ENCODE results near the gene BUD13.
"Not testable (repeated sequence)": the region's sequence is repeated elsewhere in the genome, so short reads cannot be mapped to it uniquely, and the experiment has no call there.

BUD13 gene

DNA sequence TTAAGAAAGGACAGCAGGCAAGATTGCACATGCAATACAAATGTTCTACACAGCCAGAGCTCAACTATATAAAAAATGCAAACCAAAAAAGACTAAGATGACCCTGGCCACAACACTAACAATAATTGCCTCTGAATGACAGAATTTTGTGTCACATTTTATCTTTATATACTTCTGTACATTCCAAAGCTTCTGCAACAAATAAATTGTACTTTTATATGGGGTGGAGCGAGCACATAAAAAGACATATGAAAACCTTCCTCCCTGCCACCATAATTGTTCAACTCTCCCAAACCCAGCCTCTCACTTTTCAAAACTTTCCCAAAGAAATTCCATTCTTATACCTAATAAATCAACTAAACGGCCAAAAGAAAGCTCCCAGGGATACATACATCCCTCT, 10.7 kb downstream of the BUD13 start:
- no peak for DNase-seq (ENCODE audit: low read depth in 1 of 2, low spot score in 1 of 2)

DNA sequence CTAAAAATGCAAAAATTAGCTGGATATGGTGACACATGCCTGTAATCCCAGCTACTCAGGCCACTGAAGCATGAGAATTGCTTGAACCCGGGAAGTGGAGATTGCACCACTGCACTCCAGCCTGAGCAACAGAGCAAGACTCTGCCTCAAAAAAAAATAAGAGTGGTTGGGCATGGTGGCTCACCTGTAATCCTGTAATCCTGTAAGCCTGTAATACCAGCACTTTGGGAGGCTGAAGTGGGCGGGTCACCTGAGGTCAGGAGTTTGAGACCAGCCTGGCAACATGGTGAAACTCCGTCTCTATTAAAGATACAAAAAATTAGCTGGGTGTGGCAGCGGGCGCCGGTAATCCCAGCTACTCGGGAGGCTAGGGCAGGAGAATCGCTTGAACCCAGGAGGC, 16.7 kb downstream of the BUD13 start:
- not testable (repeated sequence) for DNase-seq (ENCODE audit: low read depth in 1 of 2, low spot score in 1 of 2)

DNA sequence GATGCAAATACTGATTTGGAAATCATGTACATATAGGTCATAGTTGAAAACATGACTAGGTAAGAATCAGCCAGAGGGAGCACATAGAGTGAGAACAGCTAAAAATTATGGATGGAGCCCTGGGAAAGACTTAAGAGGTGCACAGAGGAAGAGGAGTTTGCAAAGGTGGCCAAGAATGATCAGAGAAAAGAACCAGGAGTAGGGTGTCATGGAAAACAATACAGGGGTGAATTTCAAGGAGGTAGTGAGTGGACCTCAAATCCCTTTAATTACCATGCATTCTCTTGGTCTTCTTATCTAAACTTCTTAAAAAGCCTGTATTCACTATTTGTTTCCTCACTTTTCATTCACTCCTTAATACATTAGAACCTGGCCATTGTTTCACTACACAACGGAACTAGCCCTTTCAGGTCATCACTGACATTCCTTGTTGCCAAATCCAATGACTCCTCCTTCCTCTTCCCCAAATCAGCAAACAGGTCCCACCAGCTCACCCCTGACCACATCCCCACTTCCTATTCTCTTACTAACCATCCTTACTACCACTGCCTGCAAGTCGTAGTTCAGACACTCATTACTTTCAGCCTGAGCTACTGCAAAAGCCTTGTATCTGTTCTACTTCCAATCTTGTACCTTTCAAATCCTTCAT, 22.6 kb downstream of the BUD13 start:
- no peak for DNase-seq (ENCODE audit: low read depth in 1 of 2, low spot score in 1 of 2)

DNA sequence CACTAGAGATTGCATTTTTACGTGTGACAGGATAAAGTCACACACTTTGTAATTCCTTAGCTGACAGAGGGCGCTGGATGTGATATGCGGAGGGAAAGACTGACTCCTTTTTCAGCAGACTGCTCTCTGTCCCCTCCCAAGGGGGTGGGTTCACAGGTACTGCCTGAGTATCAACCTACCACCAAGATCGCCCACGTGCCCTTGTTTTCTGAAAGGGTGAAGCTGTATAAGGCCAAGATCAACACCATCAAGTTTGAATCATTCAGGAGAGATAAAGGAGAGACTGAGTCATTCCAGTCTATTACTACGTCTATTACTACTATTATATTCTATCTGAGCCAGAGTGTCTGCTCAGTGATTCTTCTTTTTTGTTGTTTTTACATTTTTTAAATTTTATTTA, 30.7 kb downstream of the BUD13 start:
- DNase-seq (ENCODE audit: low read depth in 1 of 2, low spot score in 1 of 2) = no peak

DNA sequence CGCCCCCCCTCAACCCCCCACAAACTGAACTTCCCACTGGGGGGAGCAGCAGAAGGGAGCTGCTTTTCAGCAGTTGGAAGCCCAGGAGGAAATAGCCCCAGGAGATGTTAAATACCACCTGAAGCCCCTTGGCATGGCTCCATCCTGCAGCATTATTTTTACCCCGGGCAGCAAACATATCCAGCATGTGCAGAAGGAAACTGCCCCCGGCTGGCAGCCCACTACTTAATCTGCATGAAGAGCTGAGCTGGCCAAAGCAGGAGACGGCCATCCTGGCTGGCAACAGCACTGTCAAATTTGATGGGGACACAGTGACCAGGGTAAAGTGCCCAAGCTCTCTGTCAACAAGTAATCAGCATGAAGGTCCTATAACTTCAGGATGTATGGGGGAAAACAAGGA, 32.0 kb downstream of the BUD13 start:
- no peak for DNase-seq (ENCODE audit: low read depth in 1 of 2, low spot score in 1 of 2)

DNA sequence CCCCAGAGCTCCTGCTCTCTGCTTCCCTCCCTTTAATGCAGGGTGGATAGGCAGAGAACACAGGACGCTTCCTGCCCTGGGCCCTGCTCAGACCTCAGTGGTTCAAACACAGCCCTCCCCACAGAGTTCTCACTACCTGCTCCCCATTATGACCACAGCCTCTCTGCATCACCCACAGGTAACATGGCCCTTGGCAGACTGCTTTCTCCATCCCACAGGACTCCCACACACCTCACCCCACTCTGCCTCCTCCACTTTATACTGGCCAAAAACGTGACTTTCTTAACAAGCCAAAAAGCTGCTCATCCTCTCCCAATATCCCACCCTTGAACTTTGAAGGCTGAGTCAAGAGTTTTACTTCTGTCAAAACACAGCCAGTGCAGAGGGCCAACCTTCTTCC, 33.8 kb downstream of the BUD13 start:
- no peak for DNase-seq (ENCODE audit: low read depth in 1 of 2, low spot score in 1 of 2)

DNA sequence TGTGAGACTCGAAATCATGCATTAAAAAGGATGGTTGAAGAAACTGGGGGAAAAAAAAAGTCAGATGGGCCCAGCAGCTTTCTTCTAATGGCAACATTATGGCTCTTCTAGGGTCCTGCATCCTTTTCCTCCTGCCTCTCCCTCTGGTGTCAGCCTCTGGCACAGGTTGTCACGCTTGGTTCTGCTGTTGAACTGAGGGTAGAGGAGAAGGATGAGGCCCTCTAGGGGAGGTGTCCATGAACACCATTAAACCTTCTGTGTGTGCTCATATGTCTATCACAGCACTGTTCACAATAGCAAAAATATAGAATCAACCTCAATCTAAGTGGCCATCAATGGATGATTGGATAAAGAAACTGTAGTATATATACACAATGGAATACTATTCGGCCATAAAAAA, 36.0 kb downstream of the BUD13 start:
- DNase-seq (ENCODE audit: low read depth in 1 of 2, low spot score in 1 of 2) = no peak

DNA sequence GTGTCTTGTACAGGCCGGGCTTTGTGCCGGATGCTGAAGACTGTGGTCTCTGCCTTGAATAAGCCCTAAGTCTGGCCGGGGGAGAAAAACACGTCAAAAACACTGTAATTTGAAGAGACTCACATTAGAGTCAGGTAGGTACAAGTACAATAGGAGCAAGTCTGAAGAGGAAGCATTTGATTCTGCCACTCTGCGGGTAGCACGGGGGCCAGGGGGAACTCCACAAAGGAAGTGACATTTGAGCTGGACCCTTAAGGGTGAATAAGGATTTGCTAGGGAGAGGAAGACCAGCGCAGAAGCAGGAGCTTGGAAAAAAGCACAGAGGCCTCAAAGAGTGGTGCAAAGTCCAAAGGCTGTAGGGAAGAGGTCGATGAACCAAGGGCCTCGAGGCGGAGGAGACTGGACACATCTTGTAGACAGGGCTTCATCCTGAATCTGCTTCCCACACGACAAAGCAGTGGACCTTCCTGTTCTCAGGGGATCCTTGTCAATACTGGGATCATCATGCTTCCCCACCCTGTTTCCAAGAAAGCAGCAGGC, 38.7 kb downstream of the BUD13 start:
- no peak for DNase-seq (ENCODE audit: low read depth in 1 of 2, low spot score in 1 of 2)

DNA sequence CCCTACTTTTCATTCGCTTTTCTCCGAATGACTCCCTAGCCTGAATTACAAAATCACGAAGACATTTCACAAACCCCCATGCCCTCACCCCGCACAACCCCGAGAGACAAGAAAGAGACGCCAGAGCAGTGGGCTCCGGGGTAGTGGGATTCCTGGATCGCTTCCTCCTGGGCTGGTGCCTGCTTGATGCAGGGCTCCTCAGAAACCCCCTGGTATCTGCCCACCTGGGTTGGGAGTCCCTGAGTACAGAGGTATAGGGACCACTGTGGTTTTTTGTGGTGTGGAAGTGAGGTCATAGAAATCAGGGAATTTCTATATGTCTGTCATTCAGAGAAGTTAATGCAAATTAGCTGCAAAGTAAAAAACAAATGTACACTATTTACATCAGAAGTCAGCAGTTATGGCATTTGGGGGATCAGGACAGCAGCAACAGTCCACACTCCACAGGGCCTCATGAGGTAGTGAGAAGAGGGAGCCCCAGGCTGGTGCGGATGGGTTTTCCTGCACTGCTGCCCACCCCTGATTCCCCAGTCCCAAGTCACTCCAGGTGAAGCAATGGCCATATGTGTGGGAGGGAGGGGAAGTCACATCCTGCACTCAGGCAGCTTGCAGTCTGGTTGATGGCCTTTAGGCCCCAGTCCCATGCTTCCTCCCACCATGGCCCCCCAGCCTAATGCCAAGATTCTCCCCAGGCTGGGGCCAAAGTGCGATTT, 39.6 kb downstream of the BUD13 start:
- DNase-seq (ENCODE audit: low read depth in 1 of 2, low spot score in 1 of 2) = no peak

DNA sequence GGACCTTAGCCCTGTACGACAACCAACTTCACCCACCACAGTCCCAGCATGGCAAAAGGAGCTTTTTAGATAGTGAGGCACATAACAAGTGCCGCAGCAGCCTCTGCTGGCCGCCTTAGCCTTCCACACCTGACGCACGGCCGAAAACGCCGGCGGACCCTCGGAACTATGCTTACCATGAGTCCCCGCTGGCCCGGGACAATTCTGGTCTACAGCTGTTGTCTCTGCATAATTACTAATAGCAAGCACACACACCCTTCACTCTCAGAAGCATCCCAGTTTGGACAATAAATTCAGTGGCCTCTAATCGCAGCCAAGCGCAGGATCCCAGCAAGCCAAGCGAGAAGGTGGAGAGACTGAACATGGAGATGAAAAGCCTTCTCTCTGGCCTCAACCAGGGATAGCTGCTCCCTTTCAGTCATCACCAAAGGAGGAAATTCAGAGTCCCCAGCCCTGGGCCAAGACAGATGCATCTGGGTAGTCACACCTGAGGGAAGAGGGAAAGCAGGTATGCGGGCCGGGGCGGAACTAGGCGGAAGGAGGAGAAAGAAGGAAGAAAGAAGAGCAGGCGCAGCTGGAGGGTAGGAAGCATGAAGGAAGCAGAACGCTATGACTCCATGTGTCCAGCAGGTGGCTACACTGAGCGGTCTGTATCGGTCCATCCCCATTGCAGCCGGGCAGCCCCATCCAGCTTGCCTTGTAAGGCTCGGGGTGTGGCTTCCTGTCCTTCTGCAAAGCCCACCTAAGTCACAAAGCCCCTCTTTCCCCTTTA, 40.3 kb downstream of the BUD13 start:
- DNase-seq (ENCODE audit: low read depth in 1 of 2, low spot score in 1 of 2) = peak; percentile 17 to 25

DNA sequence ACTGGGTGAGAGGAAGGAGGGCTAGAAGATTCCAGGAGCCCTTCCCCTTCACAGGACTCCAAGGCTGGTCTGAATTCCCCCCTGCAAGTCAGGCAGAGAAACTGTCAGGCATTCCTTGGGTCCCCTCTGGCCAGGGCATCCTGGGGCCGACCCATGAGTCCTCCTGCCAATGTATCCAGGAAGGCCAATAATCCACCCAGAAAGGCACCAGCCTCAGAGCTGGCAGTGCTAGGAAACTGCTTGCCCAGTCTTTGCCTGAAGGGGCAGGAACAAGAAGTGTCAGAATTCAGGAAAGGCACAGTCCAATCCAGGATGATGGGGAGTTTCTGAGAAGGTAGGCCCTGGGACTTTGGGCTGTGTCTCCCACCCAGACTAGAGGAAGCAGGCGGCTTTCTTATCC, 41.0 kb downstream of the BUD13 start:
- DNase-seq (ENCODE audit: low read depth in 1 of 2, low spot score in 1 of 2) = no peak

DNA sequence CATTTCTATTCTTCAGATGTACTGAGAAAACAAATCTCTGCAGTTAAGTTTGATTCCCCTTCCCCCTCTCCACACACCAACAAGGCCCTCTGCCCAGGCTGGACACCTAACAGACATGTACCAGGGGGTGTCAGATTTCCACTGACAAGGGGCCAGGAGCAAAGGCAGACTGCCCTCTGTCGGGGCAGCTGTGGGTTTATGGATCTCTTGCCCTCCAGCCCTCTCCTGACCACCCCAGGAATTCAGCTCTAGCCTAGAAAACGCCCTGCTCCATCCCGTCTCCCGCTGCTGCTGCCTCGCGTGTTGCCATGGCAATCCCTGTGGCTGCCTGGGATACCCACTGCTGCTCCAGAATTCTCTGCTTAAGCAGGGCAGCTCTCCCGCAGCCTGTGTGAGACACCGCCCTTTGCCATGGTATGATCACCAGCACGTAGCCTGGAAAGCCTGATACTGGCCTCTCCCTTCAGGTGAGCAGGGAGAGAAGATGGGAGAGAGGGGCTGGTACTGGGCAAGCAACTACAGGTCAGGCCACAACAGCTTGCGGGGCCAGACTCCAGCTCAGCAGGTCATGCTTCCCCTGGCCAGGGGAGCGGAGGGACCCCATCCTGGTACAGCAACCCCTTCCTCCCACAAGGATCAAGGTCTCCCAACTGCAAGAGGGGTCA, 41.6 kb downstream of the BUD13 start:
- DNase-seq (ENCODE audit: low read depth in 1 of 2, low spot score in 1 of 2) = no peak

DNA sequence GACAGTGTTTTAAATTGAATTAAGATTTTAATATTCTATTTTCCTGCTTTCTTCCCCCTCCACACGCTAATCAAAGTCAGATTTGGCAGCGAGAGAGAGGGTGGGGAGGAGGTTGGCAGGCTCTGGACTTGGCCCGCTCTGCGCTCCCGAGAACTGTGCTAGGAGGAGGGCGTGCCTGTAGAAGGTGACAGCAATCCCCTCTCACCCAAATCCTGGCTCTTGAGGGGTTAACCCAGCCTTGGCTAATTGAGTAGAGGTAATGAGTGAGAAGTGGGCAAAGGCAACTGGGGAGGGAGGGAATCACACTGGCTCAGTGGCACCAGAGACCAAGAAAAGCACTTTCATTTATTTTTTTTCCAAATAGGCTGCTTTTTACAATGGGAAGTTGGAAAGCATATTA, 42.2 kb downstream of the BUD13 start:
- no peak for DNase-seq (ENCODE audit: low read depth in 1 of 2, low spot score in 1 of 2)

DNA sequence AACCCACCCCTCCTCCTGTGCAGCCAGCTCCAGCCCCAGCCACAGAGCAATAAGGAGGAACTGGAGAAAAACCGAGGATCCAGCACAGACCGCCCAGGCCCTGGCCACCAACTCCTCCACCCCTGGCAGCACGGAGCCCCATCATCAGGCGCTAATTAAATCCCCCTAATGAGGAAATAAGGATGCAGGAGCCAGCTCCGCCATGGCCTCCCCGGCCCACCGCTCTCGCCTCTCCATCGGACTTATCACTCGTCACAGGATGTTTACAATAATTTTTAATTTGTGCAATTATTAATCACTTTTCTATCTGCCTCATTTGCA, 42.6 kb downstream of the BUD13 start:
- DNase-seq (ENCODE audit: low read depth in 1 of 2, low spot score in 1 of 2) = no peak

DNA sequence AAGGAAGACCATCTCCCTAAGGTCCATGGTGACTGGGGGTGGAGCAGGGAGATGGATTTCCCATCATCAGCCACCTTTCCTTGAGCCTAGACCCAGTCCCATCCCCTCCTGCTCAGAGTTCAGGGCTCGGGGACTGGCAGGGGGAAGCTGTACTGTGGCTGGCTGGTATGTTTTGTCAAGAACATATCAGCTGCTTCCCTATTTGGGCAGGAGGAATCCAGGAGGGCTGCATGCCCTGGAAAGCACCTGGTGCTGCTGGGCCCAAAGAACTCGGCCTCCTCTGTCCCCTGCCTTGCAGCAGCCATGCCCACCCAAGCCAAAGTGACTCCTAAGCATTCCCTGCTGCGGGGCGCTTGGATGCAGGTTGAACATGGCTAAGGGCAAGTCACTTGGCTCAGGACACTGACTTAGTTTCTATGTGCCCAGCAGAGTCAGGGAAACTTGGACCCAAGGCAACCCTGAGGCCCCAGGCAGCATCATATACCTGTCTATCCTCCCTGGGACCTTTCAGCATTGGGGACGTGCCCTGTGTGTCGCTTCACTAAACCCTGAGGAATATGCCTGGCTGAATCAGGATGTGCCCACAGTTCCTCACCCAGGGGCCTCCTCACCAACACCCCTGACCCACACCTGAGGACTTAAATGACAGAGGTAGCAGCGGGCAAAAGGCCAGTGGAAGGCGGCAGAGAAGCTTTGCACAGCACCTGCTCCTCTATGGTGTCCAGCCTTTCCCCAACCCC, 43.1 kb downstream of the BUD13 start:
- DNase-seq (ENCODE audit: low read depth in 1 of 2, low spot score in 1 of 2) = no peak

DNA sequence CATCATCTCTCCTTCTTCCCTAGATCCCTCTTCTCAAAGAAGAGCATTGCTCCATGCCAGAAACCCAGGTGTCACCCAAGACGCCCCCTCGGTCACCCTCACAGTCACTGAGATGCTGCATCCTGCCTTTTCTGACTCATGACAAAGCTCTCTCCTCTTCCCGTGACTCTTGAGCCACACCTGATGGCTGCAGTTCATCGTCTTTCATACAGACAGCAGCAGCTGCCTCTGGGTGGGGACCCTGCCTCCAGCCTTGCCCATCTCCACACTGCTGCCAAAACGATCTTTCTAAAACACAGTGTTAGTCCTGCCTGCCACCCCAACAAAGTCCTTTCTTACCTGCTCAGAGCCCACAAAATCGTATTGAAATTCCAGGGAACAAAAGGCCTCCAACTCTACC, 44.8 kb downstream of the BUD13 start:
- DNase-seq (ENCODE audit: low read depth in 1 of 2, low spot score in 1 of 2) = no peak

DNA sequence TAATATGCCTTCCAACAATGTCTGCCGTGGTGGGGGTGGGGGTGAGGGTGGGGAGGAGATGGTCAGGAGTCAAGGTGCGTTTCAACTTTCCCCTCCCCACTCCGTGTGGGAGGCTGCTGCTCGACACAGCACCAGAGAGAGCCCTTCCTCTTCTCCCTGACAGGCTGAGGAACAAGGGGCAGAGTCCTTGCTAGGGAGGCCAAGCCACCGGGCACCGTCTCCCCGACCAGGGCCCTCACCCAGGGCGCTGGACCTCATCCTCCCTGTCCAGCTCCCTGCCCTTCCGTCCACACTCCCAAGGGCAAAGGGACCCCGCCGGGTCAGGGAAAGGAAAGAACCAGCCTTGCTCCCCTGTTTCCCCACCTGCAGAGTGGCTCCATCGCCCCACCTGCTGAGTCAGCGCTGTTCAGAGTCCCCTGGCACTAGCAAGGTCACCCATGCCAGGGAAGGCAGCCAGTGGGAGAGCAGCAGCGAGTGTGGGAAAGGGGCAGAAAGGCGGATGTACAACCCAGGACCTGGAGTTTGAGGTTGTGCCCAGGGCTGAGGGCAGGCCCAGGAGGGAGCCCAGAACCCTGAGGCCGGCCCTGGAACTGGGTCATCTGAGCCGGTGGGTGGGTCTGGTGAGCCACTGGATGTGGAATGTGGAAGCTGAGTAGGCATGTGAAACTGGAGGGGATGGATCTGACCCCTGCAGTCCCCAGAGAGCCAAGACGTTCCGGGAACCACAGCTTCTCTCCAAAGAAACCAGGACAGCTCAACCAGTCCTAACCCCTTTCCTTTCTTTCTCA, 47.2 kb downstream of the BUD13 start:
- no peak for DNase-seq (ENCODE audit: low read depth in 1 of 2, low spot score in 1 of 2)

DNA sequence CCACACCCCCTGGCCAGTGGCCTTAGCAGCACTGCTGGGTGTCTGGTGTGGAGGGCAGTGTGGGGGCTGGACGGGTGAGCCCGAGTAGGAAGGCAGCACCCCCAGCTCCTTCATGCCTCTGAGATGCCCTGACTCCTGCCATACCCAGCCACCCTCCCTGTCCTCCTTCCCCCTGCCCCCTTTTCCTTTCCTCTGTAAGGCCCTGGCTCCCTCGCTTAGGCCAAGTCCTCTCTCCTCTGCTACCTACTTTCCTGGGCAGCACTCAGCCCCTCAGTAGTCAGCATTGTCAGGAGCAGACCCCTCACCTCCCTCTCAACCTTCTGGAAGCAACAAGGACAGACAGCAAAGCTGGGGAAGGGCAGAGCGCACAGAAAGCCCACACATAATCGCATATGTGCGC, 48.0 kb downstream of the BUD13 start:
- DNase-seq (ENCODE audit: low read depth in 1 of 2, low spot score in 1 of 2) = no peak

DNA sequence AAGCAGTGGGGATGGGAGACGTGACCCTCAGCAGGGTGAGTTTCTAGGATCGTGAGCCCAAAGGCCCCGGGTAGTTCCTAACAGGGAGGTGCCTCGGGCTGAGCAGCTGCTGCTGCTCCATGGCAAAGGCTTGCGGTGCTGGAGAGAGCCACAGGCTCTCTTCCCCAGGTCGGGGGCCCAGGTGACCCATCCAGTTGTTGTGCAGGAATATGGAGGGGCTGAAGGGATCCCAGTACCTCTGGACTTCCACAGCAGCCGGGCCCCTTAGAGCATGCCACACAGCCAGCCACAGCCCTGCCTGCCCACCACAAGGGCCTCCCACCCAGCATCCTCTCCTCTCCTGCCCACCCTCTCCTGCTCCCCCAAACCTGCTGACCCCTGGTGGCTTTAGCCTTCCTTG, 49.3 kb downstream of the BUD13 start:
- DNase-seq (ENCODE audit: low read depth in 1 of 2, low spot score in 1 of 2) = no peak

DNA sequence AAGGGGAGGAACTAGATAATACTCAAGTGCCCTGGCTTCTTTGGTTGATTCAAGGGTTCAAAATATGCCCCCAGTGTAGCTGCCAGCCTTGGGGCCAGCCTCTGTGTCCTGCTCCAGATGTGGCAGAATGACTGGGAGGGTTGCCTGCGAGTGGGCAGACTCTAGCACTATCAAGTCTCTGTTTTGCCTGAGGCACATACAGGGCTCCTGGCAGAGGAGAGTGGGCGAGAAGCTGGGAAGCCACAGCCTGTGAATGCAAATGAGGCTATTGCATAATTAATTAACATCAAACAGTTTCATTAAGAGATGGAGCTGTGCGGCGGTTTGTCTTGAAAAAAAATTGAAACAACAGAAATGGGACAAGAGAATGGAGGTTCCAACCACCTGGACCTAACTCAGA, 50.8 kb downstream of the BUD13 start:
- no peak for DNase-seq (ENCODE audit: low read depth in 1 of 2, low spot score in 1 of 2)

Measured in activated T-helper 1 cell treated with anti-CD3 and anti-CD28 coated beads, Interleukin-2, amount 50 U/mL, for 16 hours (primary cell).